ENCODE measurements around the gene ASB3. TPM values are rescaled to one million over a fixed set of nuclear protein-coding genes. Genes with fewer than 3 reads are reported as not detected.

ASB3 gene
- total and polyA plus RNA-seq, 2 donors (not counting 3 experiments of a cell fraction or from before 2014, with no cell fraction given) = 20.3 to 20.5 TPM

GRCh38 chr2:53629501-53629900, 157.3 kb downstream of the ASB3 start:
- no peaks in the 10 kb centered on the region for H3K4me1 ChIP-seq (ENCODE audit: control insufficient read depth, extremely low read depth, insufficient read depth, low read length)
- H3K4me3 ChIP-seq (replicated peaks in 1 of 3; ENCODE audit: insufficient read depth in 1 of 3, low read depth in 1 of 3, low read length in 3 of 3) = no peak overlapping the region
- H3K9ac ChIP-seq (replicated peaks; ENCODE audit: extremely low read depth, insufficient read depth, low read length) = no peak overlapping the region
- dilution Hi-C loops (cut with MboI; ENCODE audit: extremely low pct_ligation_motif_present, low sequenced_read_pairs) = no loop called here
- intact Hi-C loops (cut with micrococcal nuclease) = no loop called here
- ChIA-PET POLR2A (no interaction called here), CTCF (interaction anchor here (0.6 to 1.0 kb wide), 2 partner anchors 23 to 1245 kb away, joined by 3 read pairs; no protein-coding TSS in a partner anchor)
- no peak overlapping the region for H3K4me2 ChIP-seq (ENCODE audit: insufficient read depth, low read length)
- DNase-seq (ENCODE audit: low read depth, low spot score) (no peak), FAIRE-seq (no peak)
- no peaks in the 10 kb centered on the region for H3K9me1 ChIP-seq (replicated peaks; ENCODE audit: control insufficient read depth, extremely low read depth, insufficient read depth, low read length)
- no peak overlapping the region for H2AFZ ChIP-seq (ENCODE audit: low read depth, low read length)
- no peaks in the 10 kb centered on the region for H3K9me3 ChIP-seq (replicated peaks; ENCODE audit: control insufficient read depth, insufficient read depth, low read length)
- H3K27me3 ChIP-seq (ENCODE audit: control insufficient read depth in 2 of 2, insufficient read depth in 2 of 2, low read length in 2 of 2) = no peaks in the 10 kb centered on the region
- H3K27ac ChIP-seq (ENCODE audit: insufficient read depth, low read depth, low read length) = no peak overlapping the region
- no peaks in the 10 kb centered on the region for H3K79me2 ChIP-seq (ENCODE audit: control insufficient read depth, insufficient read depth, low read length)
- TF ChIP-seq FOS (IDR thresholded peaks at IDR 0.05; ENCODE audit: borderline replicate concordance, insufficient read depth, low read length) = no peak
- no peaks in the 10 kb centered on the region for H4K20me1 ChIP-seq (replicated peaks; ENCODE audit: control insufficient read depth, extremely low read depth, insufficient read depth, low read length)
- no TSS peak for BruUV-seq (replicated peaks)
- no peaks in the 10 kb centered on the region for H3K36me3 ChIP-seq (ENCODE audit: control insufficient read depth in 2 of 2, extremely low read depth in 1 of 2, insufficient read depth in 2 of 2, low read length in 2 of 2)

GRCh38 chr2:53629001-53629400, 157.8 kb downstream of the ASB3 start:
- no peak overlapping the region for H3K4me2 ChIP-seq (ENCODE audit: insufficient read depth, low read length)
- TF ChIP-seq GATA2 (IDR thresholded peaks at IDR 0.05; ENCODE audit: insufficient read depth, insufficient read length, low read depth, low read length) (no peak), MYC (IDR thresholded peaks at IDR 0.05; ENCODE audit: low read depth, low read length) (no peak), MAX (IDR thresholded peaks at IDR 0.05; ENCODE audit: insufficient read depth, insufficient read length) (no peak), EZH2 (IDR thresholded peaks at IDR 0.05; ENCODE audit: borderline replicate concordance, low read depth, low read length, severe bottlenecking) (no peak), POLR2A (IDR thresholded peaks at IDR 0.05; ENCODE audit: low read depth, low read length) (no peak), POLR2AphosphoS5 (IDR thresholded peaks at IDR 0.05; ENCODE audit: insufficient read depth, low read depth, low read length) (no peak), FOS (IDR thresholded peaks at IDR 0.05; ENCODE audit: borderline replicate concordance, insufficient read depth, low read length) (no peak), JUN (IDR thresholded peaks at IDR 0.05; ENCODE audit: borderline replicate concordance, insufficient read depth, insufficient read length, low read depth) (no peak), CTCF (IDR thresholded peaks at IDR 0.05; ENCODE audit: extremely low read depth in 1 of 2, insufficient read depth in 1 of 2, low read depth in 1 of 2, low read length in 2 of 2) (no peak)
- no peak for FAIRE-seq
- no peaks in the 10 kb centered on the region for H3K36me3 ChIP-seq (ENCODE audit: control insufficient read depth in 2 of 2, extremely low read depth in 1 of 2, insufficient read depth in 2 of 2, low read length in 2 of 2)
- H3K4me1 ChIP-seq (ENCODE audit: control insufficient read depth, extremely low read depth, insufficient read depth, low read length) = no peaks in the 10 kb centered on the region
- dilution Hi-C loops (cut with MboI; ENCODE audit: extremely low pct_ligation_motif_present, low sequenced_read_pairs) = no loop called here
- H3K9me1 ChIP-seq (replicated peaks; ENCODE audit: control insufficient read depth, extremely low read depth, insufficient read depth, low read length) = no peaks in the 10 kb centered on the region
- H3K9ac ChIP-seq (replicated peaks; ENCODE audit: extremely low read depth, insufficient read depth, low read length) = no peak overlapping the region
- no peak for DNase-seq (ENCODE audit: low read depth, low spot score)
- H4K20me1 ChIP-seq (replicated peaks; ENCODE audit: control insufficient read depth, extremely low read depth, insufficient read depth, low read length) = no peaks in the 10 kb centered on the region
- no peak overlapping the region for H2AFZ ChIP-seq (ENCODE audit: low read depth, low read length)
- H3K79me2 ChIP-seq (ENCODE audit: control insufficient read depth, insufficient read depth, low read length) = no peaks in the 10 kb centered on the region
- no peak overlapping the region for H3K27ac ChIP-seq (ENCODE audit: insufficient read depth, low read depth, low read length)
- no TSS peak for BruUV-seq (replicated peaks)
- ChIA-PET CTCF (interaction anchor here (0.6 to 1.0 kb wide), 2 partner anchors 23 to 1244 kb away, joined by 3 read pairs; no protein-coding TSS in a partner anchor), POLR2A (no interaction called here)
- intact Hi-C loops (cut with micrococcal nuclease) = no loop called here
- H3K27me3 ChIP-seq (ENCODE audit: control insufficient read depth in 2 of 2, insufficient read depth in 2 of 2, low read length in 2 of 2) = no peaks in the 10 kb centered on the region
- no peaks in the 10 kb centered on the region for H3K9me3 ChIP-seq (replicated peaks; ENCODE audit: control insufficient read depth, insufficient read depth, low read length)
- no peak overlapping the region for H3K4me3 ChIP-seq (replicated peaks in 1 of 3; ENCODE audit: insufficient read depth in 1 of 3, low read depth in 1 of 3, low read length in 3 of 3)

Measured in endothelial cell of umbilical vein (primary cell).